ENCODE measurements around the gene KXD1.

DNA sequence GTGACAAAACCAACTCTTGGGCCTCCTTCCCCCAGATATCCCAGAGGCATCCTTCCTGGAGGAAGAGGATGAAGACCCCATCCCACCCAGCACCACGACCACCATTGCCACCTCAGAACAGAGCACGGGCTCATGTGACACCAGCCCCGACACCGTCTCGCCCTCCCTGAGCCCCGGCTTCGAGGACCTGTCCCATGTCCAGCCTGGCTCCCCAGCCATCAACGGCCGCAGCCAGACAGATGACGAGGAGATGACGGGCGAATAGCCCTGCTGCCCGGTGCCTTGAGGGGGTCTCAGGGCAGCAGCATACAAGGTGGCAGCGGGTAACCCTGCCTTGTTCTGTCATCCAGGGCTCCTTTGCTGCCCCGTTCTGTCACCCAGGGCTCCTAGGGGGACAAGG lies 10.7 kb downstream of the KXD1 start:
- TF ChIP-seq, protein P1, sequence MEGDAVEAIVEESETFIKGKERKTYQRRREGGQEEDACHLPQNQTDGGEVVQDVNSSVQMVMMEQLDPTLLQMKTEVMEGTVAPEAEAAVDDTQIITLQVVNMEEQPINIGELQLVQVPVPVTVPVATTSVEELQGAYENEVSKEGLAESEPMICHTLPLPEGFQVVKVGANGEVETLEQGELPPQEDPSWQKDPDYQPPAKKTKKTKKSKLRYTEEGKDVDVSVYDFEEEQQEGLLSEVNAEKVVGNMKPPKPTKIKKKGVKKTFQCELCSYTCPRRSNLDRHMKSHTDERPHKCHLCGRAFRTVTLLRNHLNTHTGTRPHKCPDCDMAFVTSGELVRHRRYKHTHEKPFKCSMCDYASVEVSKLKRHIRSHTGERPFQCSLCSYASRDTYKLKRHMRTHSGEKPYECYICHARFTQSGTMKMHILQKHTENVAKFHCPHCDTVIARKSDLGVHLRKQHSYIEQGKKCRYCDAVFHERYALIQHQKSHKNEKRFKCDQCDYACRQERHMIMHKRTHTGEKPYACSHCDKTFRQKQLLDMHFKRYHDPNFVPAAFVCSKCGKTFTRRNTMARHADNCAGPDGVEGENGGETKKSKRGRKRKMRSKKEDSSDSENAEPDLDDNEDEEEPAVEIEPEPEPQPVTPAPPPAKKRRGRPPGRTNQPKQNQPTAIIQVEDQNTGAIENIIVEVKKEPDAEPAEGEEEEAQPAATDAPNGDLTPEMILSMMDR (IDR thresholded peaks at IDR 0.05): no peak
- no peak for TF ChIP-seq POLR2AphosphoS5 (IDR thresholded peaks at IDR 0.05)
